Measurements from ENCODE around the gene PALLD.
A peak's percentile ranks its signal among the peaks of the same experiment; 100 is the strongest.
"Not testable (repeated sequence)": the region's sequence is repeated elsewhere in the genome, so short reads cannot be mapped to it uniquely, and the experiment has no call there.

The PALLD gene

DNA sequence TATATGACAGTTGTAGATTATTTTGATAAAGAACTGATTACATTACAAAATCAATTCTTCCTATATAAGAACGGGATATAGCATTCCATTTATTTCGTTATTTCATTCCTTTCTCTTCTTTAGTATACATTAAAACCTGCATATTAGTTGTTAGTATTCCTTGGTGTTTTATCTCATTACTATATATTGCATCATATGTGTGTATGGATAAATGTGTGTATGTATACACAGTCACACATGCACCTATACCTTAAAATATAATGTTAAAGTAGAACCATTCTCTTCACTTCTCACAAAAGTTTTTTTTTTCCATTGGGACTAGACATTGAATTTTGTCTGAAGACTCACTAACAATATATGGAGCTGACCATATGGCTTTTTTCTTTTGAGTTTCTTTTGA lies 5.3 kb upstream of the PALLD start:
- DNase-seq (ENCODE audit: low spot score), result no peak

DNA sequence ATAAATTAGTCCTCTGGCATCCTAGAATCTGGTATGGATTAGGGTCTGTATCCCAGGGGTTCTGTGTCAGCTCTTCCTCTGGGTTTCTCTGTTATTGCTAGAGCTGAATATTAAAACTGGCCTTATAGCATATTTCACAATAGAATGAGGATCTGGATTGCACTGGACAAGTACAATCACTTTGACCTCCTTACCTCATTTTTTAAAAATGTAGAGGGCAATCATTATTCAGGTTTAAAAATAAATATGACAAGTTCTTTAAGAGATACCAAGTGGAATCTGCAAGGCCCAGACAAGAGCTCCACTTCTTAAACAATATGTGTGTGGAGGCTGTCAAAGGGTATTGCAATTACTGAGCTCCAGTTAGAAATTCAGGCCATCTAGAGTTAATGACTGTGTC lies 1.4 kb downstream of the PALLD start:
- no peak for DNase-seq (ENCODE audit: low spot score)

GRCh38 chr4:168499241-168499640 lies 2.4 kb downstream of the PALLD start:
- no peak for DNase-seq (ENCODE audit: low spot score)

DNA sequence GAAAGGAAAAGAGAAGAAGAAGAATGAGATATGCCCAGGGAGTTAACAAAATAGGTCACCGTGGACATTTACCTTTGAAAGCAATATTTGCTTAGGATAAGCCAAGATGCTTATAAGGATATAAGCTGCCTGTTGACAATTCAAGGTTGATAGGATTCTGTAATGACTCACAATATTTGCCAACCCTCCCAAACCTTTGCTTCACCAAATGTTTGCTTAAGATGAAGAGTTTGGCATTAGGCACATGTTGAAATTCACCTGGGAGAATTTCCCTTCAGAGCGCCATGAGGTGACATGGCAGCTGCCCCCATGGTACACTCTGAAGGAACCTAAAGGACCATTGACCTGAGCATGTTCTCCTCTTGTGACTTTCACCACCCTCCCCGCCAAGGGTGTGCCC lies 4.6 kb downstream of the PALLD start:
- no peak for DNase-seq (ENCODE audit: low spot score)

DNA sequence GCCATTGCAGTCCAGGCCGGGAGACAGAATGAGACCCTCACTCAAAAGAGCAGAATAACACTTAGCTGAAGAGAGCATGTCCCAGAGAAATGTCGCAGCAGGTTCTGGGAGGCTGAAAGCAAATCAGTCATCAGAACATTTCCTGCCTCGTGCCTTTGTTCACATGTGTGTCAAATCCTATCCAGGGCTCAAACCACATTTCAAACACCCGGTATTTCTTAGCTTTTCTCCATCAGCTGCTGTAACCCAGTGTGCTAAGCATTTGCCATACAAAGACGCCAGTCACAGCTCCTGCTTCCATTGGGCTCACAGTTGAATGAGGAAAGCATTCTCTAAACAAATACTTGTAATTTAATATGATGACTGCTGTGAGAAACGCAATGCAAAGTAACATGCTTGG lies 6.0 kb downstream of the PALLD start:
- no peak for DNase-seq (ENCODE audit: low spot score)

DNA sequence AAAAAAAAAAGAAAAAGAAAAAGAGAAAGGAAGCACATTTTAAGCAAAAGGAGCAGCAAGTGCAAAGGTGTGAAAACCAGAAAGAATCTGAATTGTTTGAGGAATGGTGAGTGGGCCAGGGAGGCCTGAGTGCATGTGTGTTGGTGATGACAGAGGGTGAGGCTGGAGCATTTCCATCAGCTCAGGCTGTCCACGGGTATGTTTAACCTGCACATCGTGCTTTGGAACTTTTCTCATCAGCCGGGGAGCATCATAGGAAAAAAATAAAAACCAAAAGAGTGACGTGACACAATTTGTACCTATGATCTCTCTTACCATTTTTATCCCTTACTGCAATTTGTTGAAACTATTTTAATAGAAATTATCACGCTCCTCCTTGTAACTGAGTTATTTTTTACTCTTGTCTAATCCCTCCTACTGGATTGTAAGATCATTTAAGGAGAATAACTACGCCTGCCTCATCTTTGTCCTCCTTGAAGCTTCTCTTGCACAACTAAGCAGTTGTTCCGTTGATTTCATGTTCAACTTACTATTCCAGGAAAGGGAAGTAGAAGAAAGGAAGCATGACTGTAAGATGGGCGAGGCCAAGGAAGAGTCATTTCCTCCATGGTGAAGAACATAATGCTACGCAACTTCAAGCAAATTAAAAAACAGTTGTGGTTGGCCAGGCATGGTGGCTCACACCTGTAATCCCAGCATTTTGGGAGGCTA lies 7.0 kb downstream of the PALLD start:
- no peak for DNase-seq (ENCODE audit: low spot score)

DNA sequence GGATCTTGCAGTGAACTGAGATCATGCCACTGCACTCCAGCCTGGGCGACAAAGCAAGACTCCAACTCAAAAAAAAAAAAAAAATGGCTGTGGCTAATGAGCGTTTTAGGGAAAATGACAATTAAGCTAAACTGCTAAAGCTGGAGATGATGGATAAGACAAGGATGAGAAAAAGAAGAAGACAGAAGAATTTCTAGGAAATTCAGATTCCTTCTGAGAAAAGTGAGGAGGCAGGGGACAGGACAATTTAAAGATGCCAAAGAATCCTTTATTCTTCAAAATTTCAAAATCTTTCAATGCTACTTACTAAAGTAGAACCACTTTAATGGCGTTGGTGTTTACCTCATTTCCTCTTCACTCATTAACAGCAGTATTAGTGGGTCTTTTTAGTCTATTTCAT lies 7.7 kb downstream of the PALLD start:
- DNase-seq (ENCODE audit: low spot score), result no peak

DNA sequence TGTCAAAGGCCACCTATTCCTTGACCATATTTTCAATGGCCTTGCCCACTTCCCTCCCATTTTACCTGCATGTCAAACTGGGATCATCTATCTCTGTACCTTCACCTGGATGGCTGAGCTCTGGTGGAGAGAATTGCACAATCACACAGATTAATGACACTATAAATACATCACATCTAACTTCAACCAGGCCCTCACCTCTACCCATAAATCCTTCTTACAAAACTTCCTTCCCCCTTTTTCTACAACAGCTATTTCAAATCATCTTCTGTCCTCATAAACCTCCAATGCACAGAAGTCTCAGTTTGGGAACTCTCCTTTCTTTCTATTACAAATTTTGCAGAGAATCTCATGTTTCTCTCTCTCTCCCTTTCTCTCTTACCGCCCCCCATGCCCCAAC lies 9.2 kb downstream of the PALLD start:
- no peak for DNase-seq (ENCODE audit: low spot score)

DNA sequence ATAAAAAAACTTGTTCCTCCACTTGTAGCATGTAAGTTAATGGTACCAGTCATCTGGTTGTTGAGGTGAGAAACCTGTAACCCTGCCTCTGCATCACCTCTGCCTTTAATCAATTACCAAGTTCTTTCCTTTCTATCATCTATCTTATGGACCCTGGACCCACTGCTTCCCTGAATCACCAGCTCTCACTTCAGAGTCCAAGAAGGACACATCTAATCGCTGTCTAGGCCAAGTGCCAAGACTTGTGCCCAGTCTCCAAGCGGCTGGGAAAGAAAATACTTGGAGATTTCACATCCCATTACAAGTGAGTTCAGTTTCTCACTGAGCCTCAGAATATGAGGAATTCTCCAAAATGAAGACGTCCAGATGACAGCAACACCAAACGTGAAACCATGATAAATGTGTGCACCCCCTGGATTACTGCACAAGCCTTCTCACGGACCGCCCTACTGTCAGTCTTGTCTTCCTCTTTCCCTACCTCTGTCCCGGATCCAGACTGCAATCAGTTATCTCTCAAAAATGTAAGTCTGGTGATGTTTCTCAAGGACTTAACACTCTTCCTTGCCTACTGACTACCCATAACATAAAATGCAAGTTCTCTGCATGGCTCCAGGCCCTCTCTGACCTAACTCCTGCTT lies 10.4 kb downstream of the PALLD start:
- no peak for DNase-seq (ENCODE audit: low spot score)

GRCh38 chr4:168508683-168509082 lies 11.8 kb downstream of the PALLD start:
- no peak for DNase-seq (ENCODE audit: low spot score)

GRCh38 chr4:168509786-168510185 lies 12.9 kb downstream of the PALLD start:
- no peak for DNase-seq (ENCODE audit: low spot score)

GRCh38 chr4:168511780-168512489 lies 15.1 kb downstream of the PALLD start:
- DNase-seq (ENCODE audit: low spot score), result no peak

- not testable (repeated sequence) for DNase-seq (ENCODE audit: low spot score)
Observed at GRCh38 chr4:168513826-168514225, 17.0 kb downstream of the PALLD start.

GRCh38 chr4:168514249-168514852 lies 17.5 kb downstream of the PALLD start:
- peak; percentile 57 for DNase-seq (ENCODE audit: low spot score)

GRCh38 chr4:168515222-168516011 lies 18.6 kb downstream of the PALLD start:
- no peak for DNase-seq (ENCODE audit: low spot score)

DNA sequence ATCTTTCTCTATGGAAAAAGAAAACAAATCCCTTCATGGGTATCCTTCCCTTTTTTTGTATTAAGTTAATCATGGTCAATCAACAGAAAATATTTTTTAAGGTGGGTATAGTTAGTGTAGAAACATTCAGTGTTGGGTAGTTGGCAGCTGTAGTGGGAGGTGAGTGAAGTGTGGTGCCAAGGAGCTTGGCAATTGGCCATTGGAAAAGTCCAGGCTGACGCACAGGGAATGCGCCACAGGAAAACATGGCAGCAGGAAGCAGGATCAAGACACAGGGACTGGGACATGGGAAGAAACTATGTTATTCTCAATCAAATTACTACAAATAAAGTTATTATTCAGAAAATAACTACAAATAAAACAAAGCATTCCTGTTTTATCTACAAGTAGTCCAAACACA lies 20.0 kb downstream of the PALLD start:
- DNase-seq (ENCODE audit: low spot score), result no peak

- DNase-seq (ENCODE audit: low spot score), result no peak
Observed at GRCh38 chr4:168519576-168519975, 22.7 kb downstream of the PALLD start.

DNA sequence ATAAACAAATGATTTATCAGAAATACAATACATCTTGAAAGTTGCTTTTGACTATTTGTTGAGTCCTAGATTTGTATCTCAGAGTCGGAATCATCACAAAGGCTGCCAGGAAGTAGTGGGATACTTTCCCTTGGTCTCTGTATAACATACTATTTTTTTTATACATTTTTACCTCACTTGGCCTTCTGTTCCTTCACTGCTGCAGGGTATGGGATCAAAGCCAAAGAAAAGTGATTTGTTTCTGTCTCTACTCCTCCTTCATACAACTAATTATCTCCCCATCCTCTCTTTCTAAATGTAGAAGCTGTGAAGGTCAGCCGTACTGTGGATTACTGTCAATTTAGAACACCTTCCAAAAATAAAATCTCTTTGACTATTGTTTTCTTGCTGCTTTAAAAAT lies 24.9 kb downstream of the PALLD start:
- no peak for DNase-seq (ENCODE audit: low spot score)

DNA sequence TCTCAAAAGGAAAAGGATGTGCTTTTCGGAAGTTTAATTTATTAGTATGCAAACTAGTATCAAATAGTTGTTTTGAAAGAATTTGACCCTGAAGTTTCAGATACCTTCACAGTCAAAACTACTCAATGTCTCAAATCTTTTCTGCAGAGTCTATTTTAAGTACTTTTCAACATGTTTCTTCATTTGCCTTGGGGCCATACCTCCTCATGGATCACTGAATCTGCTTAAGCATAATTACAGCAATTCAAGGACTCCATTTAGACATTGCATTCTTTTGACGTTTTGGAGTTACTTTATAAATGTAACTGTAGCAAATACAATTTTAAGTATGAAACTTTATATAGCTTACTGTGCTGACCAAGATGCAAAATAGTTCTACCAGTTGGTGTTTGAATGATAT lies 25.5 kb downstream of the PALLD start:
- no peak for DNase-seq (ENCODE audit: low spot score)

DNA sequence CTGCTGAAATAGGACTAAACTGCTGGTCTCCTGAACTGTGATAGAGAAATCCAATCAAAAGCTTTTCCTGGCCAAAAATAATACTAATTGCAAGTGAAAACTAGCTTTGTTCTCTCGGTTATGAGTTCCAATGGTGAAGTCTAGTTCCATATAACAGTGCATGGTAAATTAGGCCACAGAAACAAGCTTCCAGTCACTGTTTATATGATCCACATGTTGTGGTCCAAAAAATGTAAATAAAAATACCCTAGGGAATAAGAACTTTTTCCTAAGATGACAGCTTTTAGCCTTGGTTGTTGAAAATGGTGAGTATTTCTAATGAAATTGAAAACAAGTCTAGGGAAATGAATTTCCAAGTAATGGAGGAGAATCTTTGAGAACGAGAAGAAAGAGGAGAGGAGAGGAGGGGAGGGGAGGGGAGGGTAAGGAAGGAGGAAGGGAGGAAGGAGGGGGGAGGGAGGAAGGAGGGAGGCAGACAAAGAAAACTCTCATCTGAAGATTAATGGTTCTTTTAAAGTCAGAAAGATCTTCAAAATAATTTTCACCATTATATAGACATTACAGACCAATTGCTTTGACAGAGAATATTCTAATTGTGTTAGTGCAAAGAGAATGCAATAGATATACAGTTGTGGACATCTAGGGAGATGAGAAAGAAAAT lies 26.1 kb downstream of the PALLD start:
- DNase-seq (ENCODE audit: low spot score), result no peak

DNA sequence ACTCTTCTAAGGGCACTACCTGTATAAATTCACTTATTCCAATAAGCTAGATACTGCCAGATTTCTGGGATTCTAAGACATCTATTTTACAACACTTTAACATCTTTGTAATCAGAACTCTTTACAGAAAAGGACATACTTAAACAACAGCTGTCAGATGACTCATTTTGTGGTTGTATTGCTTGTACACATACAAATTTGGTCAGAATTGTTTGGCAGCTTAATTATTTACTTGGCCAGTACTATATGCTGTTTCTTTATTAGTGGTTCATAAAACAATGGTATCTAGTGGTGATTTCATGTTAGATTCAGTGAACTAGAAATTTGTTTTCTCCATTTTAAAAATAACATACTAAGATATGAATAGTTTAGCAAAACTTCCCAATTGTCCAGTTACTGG lies 27.2 kb downstream of the PALLD start:
- DNase-seq (ENCODE audit: low spot score), result no peak

DNA sequence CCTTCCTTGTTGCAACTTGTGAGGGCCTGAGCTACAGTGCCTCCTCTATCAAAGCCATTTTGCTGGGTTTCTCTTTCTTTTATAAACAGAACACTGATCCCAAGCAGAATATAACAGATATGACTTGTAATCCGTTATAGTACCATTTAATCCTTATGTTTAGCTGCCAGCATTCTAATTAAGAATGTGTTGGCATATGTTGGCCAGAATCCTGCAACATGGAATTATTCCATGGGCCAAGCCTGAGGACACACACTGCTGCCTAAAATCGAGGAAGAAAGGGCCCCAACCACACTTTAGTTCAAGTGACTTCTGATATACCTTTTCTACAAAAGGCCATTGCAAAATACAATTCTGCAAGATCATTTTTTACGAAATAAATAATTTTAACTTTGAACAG lies 28.0 kb downstream of the PALLD start:
- no peak for DNase-seq (ENCODE audit: low spot score)
